ENCODE results near the gene MAN1C1.

The MAN1C1 gene

GRCh38 chr1:25614501-25615171 is 2.0 kb upstream of the MAN1C1 start:
- DNase-seq, result no peak

GRCh38 chr1:25615172-25615541 is 1.4 kb upstream of the MAN1C1 start:
- DNase-seq, result no peak

GRCh38 chr1:25615563-25616094 is 962 bp upstream of the MAN1C1 start:
- no peak for DNase-seq

DNA sequence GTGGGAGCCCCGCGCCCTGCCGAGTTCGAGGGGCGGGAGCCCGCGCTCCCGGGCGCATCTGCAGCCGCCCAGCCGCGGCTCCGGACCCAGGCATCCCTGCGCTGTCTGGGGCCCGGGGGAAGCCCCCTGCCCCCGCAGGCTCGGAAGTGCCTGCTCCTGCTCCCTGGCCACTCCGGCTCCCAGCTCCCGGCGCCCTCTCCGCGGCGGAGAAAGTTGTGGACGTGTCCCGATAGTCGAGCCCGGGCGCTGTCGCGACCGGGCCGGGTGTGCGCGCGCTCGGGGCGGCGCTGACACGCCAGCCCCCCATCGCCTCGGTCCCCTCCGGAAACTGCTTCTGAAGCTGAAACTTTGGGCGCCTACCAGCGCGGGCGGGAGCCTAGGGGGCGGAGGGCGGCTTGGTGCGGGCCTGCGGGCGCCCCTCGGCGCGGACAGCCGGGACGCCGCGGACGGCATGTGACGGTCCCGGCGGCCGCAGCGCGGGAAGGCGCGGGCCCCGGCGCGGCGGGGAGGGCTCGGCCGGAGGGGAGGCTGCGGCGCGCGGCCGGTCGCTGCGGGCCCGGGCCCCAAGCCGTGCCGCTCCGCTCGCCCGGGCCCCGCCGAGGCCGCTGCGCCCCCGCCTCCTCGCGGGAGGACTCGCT is 515 bp downstream of the MAN1C1 start:
- DNase-seq, result no peak

DNA sequence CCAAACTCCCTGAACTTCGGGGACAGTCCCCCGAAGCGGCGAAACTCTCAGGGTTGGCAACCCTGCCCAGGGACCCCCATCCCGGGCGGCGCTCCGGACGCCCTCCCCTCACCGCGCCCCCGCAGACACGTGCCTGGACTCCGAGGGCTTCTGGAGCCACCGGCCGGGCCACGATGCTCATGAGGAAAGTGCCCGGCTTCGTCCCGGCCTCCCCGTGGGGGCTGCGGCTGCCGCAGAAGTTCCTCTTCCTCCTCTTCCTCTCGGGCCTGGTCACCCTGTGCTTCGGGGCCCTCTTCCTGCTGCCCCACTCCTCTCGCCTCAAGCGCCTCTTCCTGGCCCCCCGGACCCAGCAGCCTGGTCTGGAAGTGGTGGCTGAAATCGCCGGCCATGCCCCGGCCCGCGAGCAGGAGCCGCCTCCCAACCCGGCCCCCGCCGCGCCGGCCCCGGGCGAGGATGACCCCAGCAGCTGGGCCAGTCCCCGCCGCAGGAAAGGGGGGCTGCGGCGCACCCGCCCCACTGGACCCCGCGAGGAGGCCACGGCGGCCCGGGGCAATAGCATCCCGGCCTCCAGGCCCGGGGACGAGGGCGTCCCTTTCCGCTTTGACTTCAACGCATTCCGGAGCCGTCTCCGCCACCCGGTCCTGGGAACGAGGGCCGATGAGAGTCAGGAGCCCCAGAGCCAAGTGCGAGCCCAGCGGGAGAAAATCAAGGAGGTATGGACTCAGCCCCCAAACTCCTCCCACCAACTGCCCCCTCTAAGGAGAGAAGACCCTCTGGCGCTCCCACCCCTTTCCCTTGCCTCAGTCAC is 1.2 kb downstream of the MAN1C1 start:
- DNase-seq, result no peak

DNA sequence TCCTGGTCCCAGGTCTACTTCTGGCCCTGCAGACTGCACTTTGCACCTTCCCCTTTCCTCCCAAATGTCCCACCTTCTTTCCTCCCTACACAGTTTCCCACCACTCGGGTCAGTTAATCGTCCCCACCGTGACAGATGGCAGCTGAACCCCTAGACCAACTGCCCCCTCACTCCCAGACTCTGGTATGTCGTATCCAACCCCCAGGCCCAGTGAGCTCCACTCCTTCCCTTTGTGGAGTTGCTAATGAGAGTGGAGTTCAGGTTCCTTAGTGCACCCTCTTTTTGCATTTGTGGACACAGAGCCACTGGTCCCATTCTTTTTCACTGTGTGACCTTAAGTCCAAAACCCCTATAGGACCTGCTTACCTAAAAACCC is 1.8 kb downstream of the MAN1C1 start:
- no peak for DNase-seq

GRCh38 chr1:25619101-25619890 is 2.7 kb downstream of the MAN1C1 start:
- no peak for DNase-seq

DNA sequence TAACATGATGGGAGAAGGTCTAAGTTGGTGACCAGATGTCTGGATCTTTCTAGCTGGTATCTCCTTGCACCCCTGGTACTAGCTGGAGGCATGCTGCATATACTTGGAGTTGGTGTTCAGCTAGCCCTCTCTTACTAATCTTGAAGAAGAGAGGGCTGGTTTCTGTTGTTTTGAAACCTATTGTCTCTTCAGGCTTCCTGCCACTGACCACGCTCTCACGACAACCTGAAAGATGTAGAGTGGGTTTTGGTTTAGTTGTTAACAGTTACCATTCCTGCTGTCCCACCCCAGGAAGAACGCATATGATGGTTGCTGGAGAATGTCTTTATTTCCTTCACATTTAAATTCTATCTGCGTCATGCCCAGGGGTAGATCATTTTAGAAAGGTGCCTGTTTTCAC is 3.6 kb downstream of the MAN1C1 start:
- no peak for DNase-seq

GRCh38 chr1:25620701-25621350 is 4.2 kb downstream of the MAN1C1 start:
- no peak for DNase-seq

- DNase-seq, result no peak
These were observed 5.3 kb downstream of the MAN1C1 start for GRCh38 chr1:25621876-25622275.

DNA sequence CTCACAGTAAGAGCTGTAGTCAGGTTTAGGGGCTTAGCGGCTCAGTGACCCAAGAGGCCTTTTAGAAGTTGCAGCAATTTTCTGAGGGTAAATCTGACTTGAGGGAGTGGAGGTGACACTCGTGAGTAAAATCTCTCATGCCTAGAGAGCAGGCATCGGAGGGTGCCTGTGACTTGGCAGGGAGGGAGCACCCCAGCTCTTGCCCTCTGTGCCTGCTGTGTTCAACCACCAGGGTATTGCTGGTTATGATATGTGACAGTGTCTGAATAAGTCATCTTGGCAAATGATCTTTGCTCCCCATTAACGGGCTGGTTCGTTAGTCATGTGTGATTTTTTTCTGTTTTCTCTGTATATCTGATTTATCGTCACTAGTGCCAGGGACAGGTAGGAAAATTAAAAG is 5.9 kb downstream of the MAN1C1 start:
- no peak for DNase-seq

DNA sequence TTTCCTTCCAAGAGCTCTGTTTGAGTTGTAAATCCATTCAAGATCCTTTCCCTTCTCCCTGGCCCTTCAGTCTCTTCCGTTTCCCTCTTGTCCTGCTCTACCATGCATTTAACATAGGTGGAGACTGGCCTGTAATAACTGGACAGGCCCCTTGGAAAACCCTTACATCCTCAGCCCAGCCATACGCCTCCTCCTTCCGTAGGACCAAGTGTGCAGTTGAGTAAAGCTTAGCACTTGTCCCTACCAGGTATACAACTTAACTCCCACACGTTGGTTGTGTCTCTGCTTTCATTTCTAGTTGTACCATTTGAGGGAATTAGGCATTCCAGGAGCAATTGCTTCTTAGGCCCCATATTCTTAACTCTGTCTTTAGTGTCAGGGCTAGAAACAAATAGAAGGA is 6.4 kb downstream of the MAN1C1 start:
- no peak for DNase-seq

GRCh38 chr1:25623731-25624130 is 7.1 kb downstream of the MAN1C1 start:
- DNase-seq, result no peak

GRCh38 chr1:25624156-25624555 is 7.6 kb downstream of the MAN1C1 start:
- DNase-seq, result no peak

DNA sequence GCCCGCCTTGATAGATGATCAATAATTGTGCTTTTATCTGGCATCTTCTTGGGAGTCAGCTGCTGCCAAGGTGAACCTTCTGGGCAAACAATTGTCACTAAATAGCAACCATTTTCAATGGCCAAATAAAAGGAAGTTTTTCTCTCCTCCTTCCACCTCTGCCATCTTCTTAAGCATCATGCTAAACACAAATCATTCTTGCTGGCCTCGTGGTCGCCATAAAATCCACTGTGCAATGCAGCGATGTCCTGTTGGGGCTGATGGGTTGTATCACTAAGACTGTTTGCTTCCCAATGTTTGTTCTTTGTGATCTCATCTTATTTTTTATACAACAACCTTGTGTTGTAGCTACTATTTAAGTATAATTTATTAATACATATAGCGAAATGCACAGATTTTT is 8.0 kb downstream of the MAN1C1 start:
- no peak for DNase-seq

DNA sequence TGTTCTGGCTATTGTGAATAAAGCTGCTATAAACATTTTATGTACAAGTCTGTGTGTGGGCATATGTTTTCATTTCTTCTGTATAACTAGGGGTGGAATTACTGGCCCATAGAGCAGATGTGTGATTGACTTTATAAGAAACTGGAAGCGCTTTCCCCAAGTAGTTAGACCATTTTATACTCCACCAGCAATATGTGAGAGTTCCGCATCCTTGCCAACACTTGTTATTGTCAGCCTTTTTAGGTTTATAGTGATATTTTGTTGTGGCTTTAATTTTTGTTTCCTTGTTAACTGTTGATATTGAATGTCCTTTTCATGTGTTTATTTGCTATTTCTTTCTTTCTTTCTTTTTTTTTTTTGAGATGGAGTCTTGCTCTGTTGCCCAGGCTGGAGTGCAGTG is 9.4 kb downstream of the MAN1C1 start:
- no peak for DNase-seq

DNA sequence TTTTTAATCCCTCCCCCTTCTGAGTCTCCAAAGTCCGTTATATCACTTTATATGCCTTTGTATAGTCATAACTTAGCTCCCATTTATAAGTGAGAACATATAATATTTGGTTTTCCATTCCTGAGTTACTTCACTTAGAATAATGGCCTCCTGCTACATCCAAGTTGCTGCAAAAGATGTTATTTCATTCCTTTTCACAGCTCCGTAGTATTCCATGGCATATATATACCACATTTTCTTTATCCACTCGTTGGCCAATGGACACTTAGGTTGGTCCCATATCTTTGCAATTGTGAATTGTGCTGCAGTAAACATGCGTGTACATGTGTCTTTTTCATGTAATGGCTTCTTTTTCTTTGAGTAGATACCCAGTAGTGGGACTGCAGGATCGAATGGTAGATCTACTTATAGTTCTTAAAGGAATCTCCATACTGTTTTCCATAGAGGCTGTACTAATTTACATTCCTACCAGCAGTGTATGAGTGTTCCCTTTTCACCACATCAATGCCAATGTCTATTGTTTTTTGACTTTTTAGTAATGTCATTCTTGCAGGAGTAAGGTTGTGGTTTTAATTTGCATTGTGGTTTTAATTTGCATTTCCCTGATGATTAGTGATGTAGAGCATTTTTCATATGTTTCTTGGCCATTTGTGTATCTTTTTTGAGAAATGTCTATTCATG is 12.3 kb downstream of the MAN1C1 start:
- no peak for DNase-seq

- no peak for DNase-seq
These were observed 13.2 kb downstream of the MAN1C1 start for GRCh38 chr1:25629836-25630235.

DNA sequence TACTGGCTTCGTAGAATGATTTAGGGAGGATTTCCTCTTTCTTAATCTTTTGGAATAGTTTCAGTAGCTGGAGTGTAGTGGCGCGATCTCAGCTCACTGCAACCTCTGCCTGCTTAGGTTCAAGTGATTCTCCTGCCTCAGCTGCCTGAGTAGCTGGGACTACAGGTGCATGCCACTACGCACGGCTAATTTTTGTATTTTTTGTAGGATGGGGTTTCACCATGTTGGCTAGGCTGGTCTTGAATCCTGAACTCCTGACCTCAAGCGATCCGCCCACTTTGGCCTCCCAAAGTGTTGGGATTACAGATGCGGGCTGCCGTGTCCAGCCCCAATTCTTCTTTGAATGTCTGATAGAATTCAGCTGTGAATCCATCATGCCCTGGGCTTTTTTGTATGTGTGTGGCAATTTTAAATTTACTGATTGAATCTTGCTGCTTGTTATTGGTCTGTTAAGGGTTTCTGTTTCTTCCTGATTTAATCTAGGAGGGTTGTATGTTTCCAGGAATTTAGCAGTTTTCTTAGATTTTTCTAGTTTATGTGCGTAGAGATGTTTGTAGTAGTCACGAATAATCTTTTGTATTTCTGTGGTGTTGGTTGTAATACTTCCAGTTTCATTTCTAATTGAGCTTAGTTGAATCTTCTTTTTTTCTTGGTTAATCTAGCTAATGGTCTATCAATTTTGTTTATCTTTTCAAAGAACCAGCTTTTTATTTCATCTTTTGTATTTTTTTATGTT is 15.3 kb downstream of the MAN1C1 start:
- no peak for DNase-seq

GRCh38 chr1:25634066-25634465 is 17.5 kb downstream of the MAN1C1 start:
- no peak for DNase-seq

GRCh38 chr1:25634896-25635295 is 18.3 kb downstream of the MAN1C1 start:
- DNase-seq, result no peak
